Effector memory CD8-positive, alpha-beta T cell (primary cell): ENCODE data around the gene GAL3ST3.
A peak's percentile ranks its signal among the peaks of the same experiment; 100 is the strongest.
"Not testable (repeated sequence)": the region's sequence is repeated elsewhere in the genome, so short reads cannot be mapped to it uniquely, and the experiment has no call there.

Source experiments
- ATAC-seq: fragments of 150-1000 bp; cut with Tn5 transposase; replicated peaks from 2 replicates; pipeline ENCODE4 v1.10.0; 2021; ENCODE audit warnings: mild to moderate bottlenecking, moderate library complexity
- DNase-seq, 3 experiments: peaks; one replicate each; pipeline ENCODE4 v3.0.0; 2021
- H3K27ac Mint-ChIP-seq, 2 donors: one replicate each; pipeline ENCODE4 v1.8.0; 2022; ENCODE audit warnings: mild to moderate bottlenecking in 2 of 2, mixed read lengths in 2 of 2, moderate library complexity in 2 of 2
- H3K27me3 Mint-ChIP-seq, 2 donors: one replicate each; pipeline ENCODE4 v1.8.0; 2022; ENCODE audit warnings: mixed read lengths in 2 of 2
- H3K36me3 Mint-ChIP-seq: one replicate; pipeline ENCODE4 v1.8.0; 2022; ENCODE audit warnings: mild to moderate bottlenecking, moderate library complexity, mixed read lengths; ENCODE audit not compliant: insufficient read depth
- H3K4me1 Mint-ChIP-seq, 2 donors: one replicate each; pipeline ENCODE4 v1.8.0; 2022; ENCODE audit warnings: low read depth in 2 of 2, mixed read lengths in 2 of 2
- H3K4me3 Mint-ChIP-seq, 2 donors: one replicate each; pipeline ENCODE4 v1.8.0; 2022; ENCODE audit warnings: mild to moderate bottlenecking in 2 of 2, mixed read lengths in 2 of 2, moderate library complexity in 2 of 2
- H3K9me3 Mint-ChIP-seq, 2 donors: one replicate each; pipeline ENCODE4 v1.8.0; 2022; ENCODE audit warnings: mixed read lengths in 2 of 2
- total RNA-seq, 9 experiments: gene quantifications; one replicate each; lab custom pipeline; 2026; lab: John Stamatoyannopoulos, UW

The GAL3ST3 gene
- total RNA-seq: 0 to 0.03 (median 0) reads per million in 9 experiments

GRCh38 chr11:66048547-66049323, at the start of gene GAL3ST3:
Gene GAL3ST3 (minus strand): TSS chr11:66049161. CDS start chr11:66045415, 3,746 bp downstream.
- Mint-ChIP-seq H3K4me3 (no peak within 1 kb of the TSS), H3K27ac (peak within 1 kb of the TSS in 1 of 2 donors; percentile 31), H3K36me3 (peaks cover 22% of the 10 kb centered on the region), H3K9me3 (no peaks in the 10 kb centered on the region), H3K4me1 (peaks cover 28 to 29% of the 10 kb centered on the region in 2 donors), H3K27me3 (peaks cover 0 to 8% of the 10 kb centered on the region in 2 donors)
- no peak for ATAC-seq
- no peak for DNase-seq

- DNase-seq, ATAC-seq, H3K4me3 Mint-ChIP-seq, H3K27me3 Mint-ChIP-seq, H3K27ac Mint-ChIP-seq, H3K9me3 Mint-ChIP-seq: not testable (repeated sequence)
- H3K4me1 Mint-ChIP-seq: peaks cover 17 to 28% of the 10 kb centered on the region in 2 donors
- H3K36me3 Mint-ChIP-seq: peaks cover 16% of the 10 kb centered on the region
Measured at GRCh38 chr11:66092125-66092524, 43.2 kb upstream of the GAL3ST3 start.

- Mint-ChIP-seq H3K27me3 (no peaks in the 10 kb centered on the region), H3K36me3 (peaks cover 13% of the 10 kb centered on the region), H3K9me3 (no peaks in the 10 kb centered on the region), H3K27ac (peak overlapping the region in 1 of 2 donors; percentile 72), H3K4me3 (peak overlapping the region in 1 of 2 donors; percentile 9), H3K4me1 (peaks cover 15 to 28% of the 10 kb centered on the region in 2 donors)
- ATAC-seq (no peak), DNase-seq (no peak)
Measured at GRCh38 chr11:66090288-66090687, 41.3 kb upstream of the GAL3ST3 start.

- DNase-seq (no peak), ATAC-seq (no peak)
- H3K27me3 Mint-ChIP-seq: no peaks in the 10 kb centered on the region
- no peak overlapping the region for H3K4me3 Mint-ChIP-seq
- H3K4me1 Mint-ChIP-seq: peaks cover 20 to 40% of the 10 kb centered on the region in 2 donors
- H3K9me3 Mint-ChIP-seq: no peaks in the 10 kb centered on the region
- peaks cover 13% of the 10 kb centered on the region for H3K36me3 Mint-ChIP-seq
- peak overlapping the region in 1 of 2 donors; percentile 55 for H3K27ac Mint-ChIP-seq
Measured at GRCh38 chr11:66089067-66089466, 40.1 kb upstream of the GAL3ST3 start.

- H3K4me3 Mint-ChIP-seq: no peak overlapping the region
- H3K4me1 Mint-ChIP-seq: peaks cover 30 to 54% of the 10 kb centered on the region in 2 donors
- H3K27ac Mint-ChIP-seq: peak overlapping the region; percentile 46 to 54
- H3K27me3 Mint-ChIP-seq: no peaks in the 10 kb centered on the region
- DNase-seq (no peak), ATAC-seq (no peak)
- H3K36me3 Mint-ChIP-seq: peaks cover 10% of the 10 kb centered on the region
- no peaks in the 10 kb centered on the region for H3K9me3 Mint-ChIP-seq
Measured at GRCh38 chr11:66087148-66087908, 38.4 kb upstream of the GAL3ST3 start.

GRCh38 chr11:66084821-66085475, 36.0 kb upstream of the GAL3ST3 start:
- Mint-ChIP-seq H3K4me1 (peaks cover 48 to 67% of the 10 kb centered on the region in 2 donors), H3K9me3 (no peaks in the 10 kb centered on the region), H3K4me3 (peak overlapping the region in 1 of 2 donors; percentile 35), H3K27me3 (no peaks in the 10 kb centered on the region), H3K27ac (peak overlapping the region; percentile 76 to 82), H3K36me3 (no peaks in the 10 kb centered on the region)
- ATAC-seq: no peak
- no peak for DNase-seq

- Mint-ChIP-seq H3K27ac (peak overlapping the region; percentile 76 to 82), H3K36me3 (no peaks in the 10 kb centered on the region), H3K27me3 (no peaks in the 10 kb centered on the region), H3K9me3 (no peaks in the 10 kb centered on the region), H3K4me1 (peaks cover 57 to 77% of the 10 kb centered on the region in 2 donors), H3K4me3 (peak overlapping the region; percentile 2 to 87)
- no peak for DNase-seq
- ATAC-seq: no peak
Measured at GRCh38 chr11:66083767-66084166, 34.8 kb upstream of the GAL3ST3 start.

- ATAC-seq (no peak), DNase-seq (no peak)
- no peaks in the 10 kb centered on the region for H3K9me3 Mint-ChIP-seq
- peaks cover 57 to 78% of the 10 kb centered on the region in 2 donors for H3K4me1 Mint-ChIP-seq
- no peaks in the 10 kb centered on the region for H3K36me3 Mint-ChIP-seq
- peak overlapping the region; percentile 76 to 82 for H3K27ac Mint-ChIP-seq
- H3K27me3 Mint-ChIP-seq: no peaks in the 10 kb centered on the region
- peak overlapping the region in 1 of 2 donors; percentile 87 for H3K4me3 Mint-ChIP-seq
Measured at GRCh38 chr11:66082946-66083698, 34.2 kb upstream of the GAL3ST3 start.

- peak overlapping the region; percentile 81 to 87 for H3K4me3 Mint-ChIP-seq
- peak overlapping the region; percentile 76 to 98 for H3K27ac Mint-ChIP-seq
- peaks cover 57 to 71% of the 10 kb centered on the region in 2 donors for H3K4me1 Mint-ChIP-seq
- H3K36me3 Mint-ChIP-seq: peaks cover 8% of the 10 kb centered on the region
- no peaks in the 10 kb centered on the region for H3K9me3 Mint-ChIP-seq
- ATAC-seq: peak; percentile 97
- H3K27me3 Mint-ChIP-seq: no peaks in the 10 kb centered on the region
- DNase-seq: peak; percentile 63 to 67 (median 66)
Measured at GRCh38 chr11:66081505-66081904, 32.5 kb upstream of the GAL3ST3 start.

GRCh38 chr11:66080055-66080817, 31.3 kb upstream of the GAL3ST3 start:
- ATAC-seq (peak; percentile 60), DNase-seq (peak; percentile 46 to 61 (median 53))
- Mint-ChIP-seq H3K9me3 (no peaks in the 10 kb centered on the region), H3K36me3 (peaks cover 19% of the 10 kb centered on the region), H3K4me1 (peaks cover 60 to 68% of the 10 kb centered on the region in 2 donors), H3K4me3 (peak overlapping the region; percentile 81 to 87), H3K27me3 (no peaks in the 10 kb centered on the region), H3K27ac (peak overlapping the region; percentile 76 to 98)

- H3K4me1 Mint-ChIP-seq: peaks cover 54 to 61% of the 10 kb centered on the region in 2 donors
- not testable (repeated sequence) for DNase-seq, ATAC-seq, H3K27me3 Mint-ChIP-seq, H3K9me3 Mint-ChIP-seq
- H3K4me3 Mint-ChIP-seq: peak overlapping the region in 1 of 2 donors; percentile 87
- peak overlapping the region; percentile 76 to 98 for H3K27ac Mint-ChIP-seq
- peaks cover 32% of the 10 kb centered on the region for H3K36me3 Mint-ChIP-seq
Measured at GRCh38 chr11:66078949-66079348, 30.0 kb upstream of the GAL3ST3 start.

- no peak for ATAC-seq
- H3K27ac Mint-ChIP-seq: peak overlapping the region in 1 of 2 donors; percentile 76
- H3K27me3 Mint-ChIP-seq: no peaks in the 10 kb centered on the region
- DNase-seq: no peak
- H3K36me3 Mint-ChIP-seq: peaks cover 39% of the 10 kb centered on the region
- H3K4me3 Mint-ChIP-seq: no peak overlapping the region
- no peaks in the 10 kb centered on the region for H3K9me3 Mint-ChIP-seq
- peaks cover 48 to 59% of the 10 kb centered on the region in 2 donors for H3K4me1 Mint-ChIP-seq
Measured at GRCh38 chr11:66077927-66078326, 29.0 kb upstream of the GAL3ST3 start.
